Spleen (tissue), 7 donors: ENCODE measurements around the gene ZNF740.

ENCODE experiments used
- POLR2A ChIP-seq, 3 donors: fragments of 450-650 bp; IDR thresholded peaks; one replicate each; pipeline ENCODE4 v1.5.1; 2017; ENCODE audit warnings: antibody characterized with exemption in 3 of 3, mild to moderate bottlenecking in 1 of 3
- POLR2AphosphoS5 ChIP-seq, 3 donors: sonication (generic); formaldehyde crosslinking; IDR thresholded peaks; one replicate each; pipeline ENCODE4 v1.5.1; 2017; ENCODE audit warnings: antibody characterized with exemption in 3 of 3
- TF ChIP-seq, protein P1 (sequence below), 11 experiments: fragments of 200-600 bp in 7 of 11; fragments of 450-650 bp in 4 of 11; sonication (generic) in 4 of 11; IDR thresholded peaks in 8 of 11; conservative IDR thresholded peaks in 3 of 11; 1 replicate in 7 of 11; 2 replicates in 4 of 11; pipeline versions ENCODE4 v1.4.0 to v1.8.0; 2016 to 2021; ENCODE audit warnings: antibody characterized with exemption in 11 of 11, inconsistent platforms in 4 of 11, mild to moderate bottlenecking in 1 of 11
- donor health status: DM: no; HTN: no; CAD: no; lungs with moderate emphysema.
- donor health status: DM: no; HTN: no; CAD: no.
- donor health status: DM: no; HTN: no; CAD: no.

DNA sequence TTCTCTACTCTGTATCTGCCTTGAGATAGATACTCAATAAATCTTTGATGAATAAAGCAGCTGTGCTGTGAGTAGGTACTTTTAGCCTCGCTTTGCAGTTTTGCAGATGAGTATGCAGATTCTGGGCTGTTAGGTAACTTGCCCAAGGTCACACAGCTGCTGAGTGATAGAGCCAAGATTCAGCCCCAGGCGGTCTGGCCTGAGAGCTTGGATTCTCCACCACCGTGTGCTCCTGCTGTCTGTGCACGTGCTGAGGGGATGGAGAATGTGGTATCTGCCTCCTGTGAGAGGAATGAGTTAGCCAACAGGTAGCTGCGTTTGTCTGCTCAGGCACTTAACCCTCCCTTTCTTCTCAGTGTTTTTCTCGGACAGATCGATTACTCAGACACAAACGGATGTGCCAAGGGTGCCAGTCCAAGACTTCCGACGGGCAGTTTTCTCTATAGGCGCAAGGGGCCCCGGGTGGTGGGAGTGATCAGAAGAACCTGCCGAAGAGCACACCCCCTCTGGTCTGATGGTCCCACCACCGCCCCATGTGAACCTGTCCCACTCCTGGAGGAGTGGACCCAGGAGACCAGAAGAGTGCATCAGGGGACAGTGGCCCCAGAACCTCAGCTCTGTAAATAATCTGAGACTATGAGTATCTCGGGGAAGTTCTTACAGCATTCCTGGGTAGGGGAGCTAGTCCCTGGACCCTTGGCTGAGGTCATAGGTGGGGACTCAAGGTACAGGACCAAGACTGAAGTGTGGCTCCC lies 6.8 kb downstream of the ZNF740 start:
- TF ChIP-seq, protein P1, sequence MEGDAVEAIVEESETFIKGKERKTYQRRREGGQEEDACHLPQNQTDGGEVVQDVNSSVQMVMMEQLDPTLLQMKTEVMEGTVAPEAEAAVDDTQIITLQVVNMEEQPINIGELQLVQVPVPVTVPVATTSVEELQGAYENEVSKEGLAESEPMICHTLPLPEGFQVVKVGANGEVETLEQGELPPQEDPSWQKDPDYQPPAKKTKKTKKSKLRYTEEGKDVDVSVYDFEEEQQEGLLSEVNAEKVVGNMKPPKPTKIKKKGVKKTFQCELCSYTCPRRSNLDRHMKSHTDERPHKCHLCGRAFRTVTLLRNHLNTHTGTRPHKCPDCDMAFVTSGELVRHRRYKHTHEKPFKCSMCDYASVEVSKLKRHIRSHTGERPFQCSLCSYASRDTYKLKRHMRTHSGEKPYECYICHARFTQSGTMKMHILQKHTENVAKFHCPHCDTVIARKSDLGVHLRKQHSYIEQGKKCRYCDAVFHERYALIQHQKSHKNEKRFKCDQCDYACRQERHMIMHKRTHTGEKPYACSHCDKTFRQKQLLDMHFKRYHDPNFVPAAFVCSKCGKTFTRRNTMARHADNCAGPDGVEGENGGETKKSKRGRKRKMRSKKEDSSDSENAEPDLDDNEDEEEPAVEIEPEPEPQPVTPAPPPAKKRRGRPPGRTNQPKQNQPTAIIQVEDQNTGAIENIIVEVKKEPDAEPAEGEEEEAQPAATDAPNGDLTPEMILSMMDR (IDR thresholded peaks at IDR 0.05 in 8 of 11, conservative IDR thresholded peaks at IDR 0.05 in 3 of 11): no peak
- TF ChIP-seq POLR2AphosphoS5 (IDR thresholded peaks at IDR 0.05) (peak in 1 of 3 donors; percentile 22), POLR2A (IDR thresholded peaks at IDR 0.05) (no peak)
